Measurements from ENCODE around the gene PSMB5.

The PSMB5 gene

DNA sequence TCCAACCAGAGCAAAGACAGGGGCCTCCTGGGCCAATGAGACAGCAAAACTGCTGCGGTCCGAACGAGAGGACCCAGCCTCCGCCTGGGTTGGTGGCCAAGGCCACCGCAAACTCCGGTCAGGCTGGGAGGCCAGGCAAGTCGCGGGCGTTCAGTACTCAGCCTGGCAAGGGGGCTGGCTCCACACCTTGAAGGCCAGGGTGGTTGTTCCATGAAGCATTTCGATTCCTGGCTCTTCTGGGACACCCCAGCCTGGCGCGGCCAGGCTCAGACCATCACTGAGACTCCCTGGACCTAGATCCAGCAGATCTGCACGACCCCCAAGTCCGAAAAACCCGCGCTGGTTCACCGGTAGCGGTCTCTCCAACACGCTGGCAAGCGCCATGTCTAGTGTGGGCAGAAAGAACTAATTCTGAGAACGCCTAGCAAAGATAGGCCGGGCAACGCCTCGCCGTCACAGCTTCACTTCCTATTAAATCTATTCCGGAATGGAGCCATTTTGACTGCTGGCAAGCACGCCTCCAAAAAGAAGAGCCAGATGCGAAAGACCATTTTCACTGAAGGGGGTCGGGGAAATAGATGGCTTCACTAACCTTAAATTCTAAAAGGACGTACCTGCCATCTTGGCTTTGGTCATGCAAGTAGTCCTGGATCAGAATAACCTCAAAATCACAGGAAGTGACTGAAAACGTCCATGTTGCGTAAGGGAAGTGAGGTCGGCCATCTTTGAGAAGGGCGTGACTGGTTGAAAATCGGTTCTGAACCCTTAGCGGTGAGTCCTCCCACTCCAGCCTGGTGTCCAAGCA is at the start of gene PSMB5:
Gene PSMB5, minus strand, starts transcription at position 403 of the 805 bp plus-strand sequence. Its CDS starts 19 bp downstream, at position 384.
- peak; percentile 96 for DNase-seq (ENCODE audit: low read depth, low spot score)

DNA sequence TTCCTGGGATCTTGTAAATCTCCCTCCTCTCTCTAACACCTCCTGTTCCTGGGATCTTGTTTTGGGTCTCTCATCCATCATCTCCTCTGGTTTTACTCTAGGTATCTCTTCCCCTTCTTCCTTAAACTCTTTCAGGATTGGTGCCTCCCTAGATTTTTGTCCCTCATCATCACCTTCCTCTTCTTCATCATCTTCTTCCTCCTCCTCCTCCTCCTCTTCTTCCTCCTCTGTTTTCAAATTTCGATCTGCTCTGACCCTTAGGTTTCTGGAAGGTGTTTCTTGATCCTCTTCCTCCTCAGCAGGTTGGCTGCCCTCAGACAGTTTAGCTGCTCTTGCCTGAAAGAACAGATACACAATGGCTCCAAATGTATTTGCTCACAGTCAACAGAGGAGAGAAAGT is 45.8 kb upstream of the PSMB5 start:
- no peak for DNase-seq (ENCODE audit: low read depth, low spot score)

DNA sequence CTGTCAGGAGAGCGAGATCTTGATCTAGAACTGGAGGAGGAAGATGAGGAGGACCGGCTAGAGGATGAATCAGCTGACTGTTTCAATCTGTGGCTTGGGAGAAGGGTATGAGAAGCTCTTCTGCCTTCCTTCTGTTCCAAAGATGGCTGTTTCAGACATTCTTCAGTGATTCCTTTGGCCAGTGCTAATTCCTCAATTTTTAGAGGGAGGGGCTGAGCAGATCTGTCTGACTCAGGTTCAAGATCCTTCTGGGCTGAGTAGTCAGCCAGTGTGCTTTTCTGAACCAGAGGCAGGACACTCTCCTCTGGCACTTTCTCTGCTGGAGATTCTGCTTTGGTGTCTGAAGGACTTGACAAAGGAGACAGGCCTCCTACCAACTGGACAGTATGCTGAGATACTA is 45.0 kb upstream of the PSMB5 start:
- peak; percentile 20 for DNase-seq (ENCODE audit: low read depth, low spot score)

DNA sequence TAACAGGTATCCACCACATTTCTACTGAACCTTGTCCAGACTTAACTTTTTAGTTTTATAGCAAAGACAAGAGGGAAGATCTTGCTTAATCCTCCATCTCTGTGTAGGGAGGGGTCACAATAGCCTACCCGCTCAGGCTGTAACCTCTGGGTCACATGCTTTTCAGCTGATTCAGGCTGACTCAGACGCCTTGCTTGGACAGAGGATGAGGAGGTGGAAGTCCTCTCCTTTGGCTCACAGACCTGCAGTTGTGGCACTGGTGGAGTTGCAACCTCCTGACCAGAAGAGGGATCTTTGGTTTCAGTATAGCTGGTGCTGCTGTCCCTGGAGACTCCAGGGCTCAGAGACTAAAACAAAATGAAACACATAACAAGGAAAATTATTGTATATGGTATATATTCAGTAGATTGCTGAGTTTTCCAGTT is 44.0 kb upstream of the PSMB5 start:
- peak; percentile 74 for DNase-seq (ENCODE audit: low read depth, low spot score)

DNA sequence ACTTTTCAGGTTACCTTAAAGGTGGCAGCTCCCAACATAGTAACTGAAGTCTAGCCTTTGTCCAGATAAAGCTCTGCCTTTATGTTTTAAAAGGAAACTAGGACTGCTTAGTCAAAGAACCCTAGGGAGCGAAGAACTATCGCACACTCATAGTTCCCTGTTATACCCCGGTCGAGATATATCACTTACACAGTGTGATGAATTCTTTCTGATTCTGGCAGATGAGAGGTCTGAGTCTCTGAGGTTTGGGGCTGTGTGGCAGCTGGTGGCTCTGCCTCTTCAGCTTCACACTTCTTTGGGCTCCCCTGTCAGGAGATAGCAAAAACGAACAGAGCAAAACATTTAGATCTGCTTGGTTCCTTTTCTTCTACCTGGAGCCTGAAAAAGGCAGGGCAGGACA is 43.3 kb upstream of the PSMB5 start:
- DNase-seq (ENCODE audit: low read depth, low spot score): no peak

DNA sequence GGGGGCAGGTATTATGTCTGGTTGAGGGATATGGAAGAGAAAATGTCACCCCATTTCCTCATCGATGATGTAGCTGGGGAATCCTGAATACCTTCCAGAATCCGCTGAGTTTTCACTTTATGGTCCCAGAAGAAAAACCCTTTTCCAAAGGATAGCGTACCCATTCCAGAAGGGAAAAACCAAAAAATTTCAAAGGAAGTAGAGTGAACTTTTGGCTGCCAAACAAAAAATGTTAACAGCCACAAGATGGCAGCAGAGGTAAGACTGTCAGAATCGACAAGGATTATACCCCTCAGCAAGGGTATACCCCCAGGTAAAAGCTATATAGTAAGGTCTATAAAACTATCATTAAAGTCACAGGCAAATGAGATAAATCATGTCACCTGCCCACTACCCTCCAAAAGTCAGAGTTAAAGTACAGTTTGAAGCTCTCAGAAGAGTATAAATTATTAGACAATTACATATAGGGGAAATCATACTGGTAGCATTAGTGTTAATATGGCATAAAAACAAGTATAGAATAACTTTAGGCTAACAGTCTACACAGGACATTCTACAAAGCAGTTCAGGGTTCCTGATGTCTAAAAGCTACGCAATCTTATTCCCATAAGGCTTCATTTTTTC is 42.2 kb upstream of the PSMB5 start:
- peak; percentile 49 for DNase-seq (ENCODE audit: low read depth, low spot score)

DNA sequence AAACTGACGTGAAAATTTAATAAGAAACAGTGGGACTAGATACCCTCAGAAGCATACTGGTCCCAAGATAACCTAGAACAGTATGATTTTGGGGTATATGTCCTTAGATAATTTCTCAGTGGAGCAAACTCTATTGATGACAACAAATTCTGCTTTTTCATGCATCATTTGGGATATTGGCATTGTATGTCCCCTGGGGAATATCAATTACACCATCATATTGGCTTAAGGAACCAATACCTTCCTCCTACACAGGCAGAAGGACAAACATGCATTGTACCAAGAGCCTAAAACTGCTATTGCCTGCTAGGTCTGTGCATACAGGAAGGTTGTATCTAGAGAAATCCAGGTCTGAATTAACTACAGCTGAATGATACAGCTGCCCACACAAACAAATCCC is 40.2 kb upstream of the PSMB5 start:
- DNase-seq (ENCODE audit: low read depth, low spot score): no peak

DNA sequence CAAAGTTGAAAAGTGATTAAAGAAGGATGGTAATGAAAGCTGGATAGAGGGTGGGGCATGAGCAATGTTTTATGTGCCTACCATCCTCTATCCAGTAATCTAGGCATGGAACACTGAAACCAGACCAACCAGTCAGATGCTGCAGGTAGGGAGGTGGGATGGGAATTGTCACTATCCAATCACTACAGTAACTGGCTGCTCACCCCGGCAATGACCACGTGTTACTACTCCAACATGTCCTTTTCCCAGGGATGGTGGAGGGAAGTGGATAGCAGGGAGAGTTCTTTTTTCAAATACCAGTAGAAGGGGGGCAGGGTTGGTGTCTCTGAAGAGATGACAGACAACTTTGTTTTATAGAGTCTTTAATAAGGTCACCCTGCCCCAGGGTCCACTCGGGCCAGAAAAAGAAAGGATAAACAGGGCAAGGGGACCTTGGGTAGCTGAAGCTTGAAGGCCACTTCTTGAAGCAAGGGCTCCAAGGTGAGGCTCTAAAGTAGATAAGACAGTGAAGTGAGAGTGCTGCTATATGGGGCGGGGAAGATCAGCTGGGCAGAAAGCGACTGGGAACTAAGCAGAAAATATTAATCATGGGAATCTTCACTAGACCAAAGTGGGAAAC is 37.3 kb upstream of the PSMB5 start:
- peak; percentile 22 for DNase-seq (ENCODE audit: low read depth, low spot score)

DNA sequence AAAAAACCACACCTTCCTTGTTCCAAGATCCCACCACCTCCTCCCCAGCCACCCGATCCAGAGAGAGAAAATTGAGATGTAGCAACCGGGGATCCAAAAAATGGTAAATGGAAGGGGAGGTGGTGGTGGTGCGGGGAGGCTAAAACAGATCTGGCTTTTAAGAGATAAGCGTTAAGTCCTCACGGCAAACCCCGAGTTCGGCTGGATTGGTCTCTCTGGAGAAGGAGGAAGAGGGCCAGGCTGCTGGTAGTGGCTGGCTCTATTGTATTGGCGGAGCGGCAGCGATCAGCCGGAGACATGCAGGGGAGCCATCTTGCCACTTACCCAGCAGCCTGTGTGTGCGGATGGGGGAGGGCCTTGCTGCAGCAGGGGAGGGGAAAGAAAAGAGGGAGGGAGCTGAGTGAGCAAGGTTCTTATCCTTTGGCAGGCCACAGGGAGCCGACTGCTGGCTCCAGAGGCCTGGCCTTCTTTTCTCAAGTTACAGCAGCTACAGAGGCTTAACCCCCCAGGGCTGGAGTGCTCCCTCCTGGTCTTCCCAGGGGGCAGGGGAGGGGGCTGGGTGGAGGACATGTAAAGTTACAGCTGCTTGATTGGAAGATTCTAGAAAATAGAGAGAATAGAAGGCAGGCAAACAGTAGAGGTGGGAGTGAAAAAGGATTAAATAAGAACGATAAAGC is 36.7 kb upstream of the PSMB5 start:
- peak; percentile 95 for DNase-seq (ENCODE audit: low read depth, low spot score)

DNA sequence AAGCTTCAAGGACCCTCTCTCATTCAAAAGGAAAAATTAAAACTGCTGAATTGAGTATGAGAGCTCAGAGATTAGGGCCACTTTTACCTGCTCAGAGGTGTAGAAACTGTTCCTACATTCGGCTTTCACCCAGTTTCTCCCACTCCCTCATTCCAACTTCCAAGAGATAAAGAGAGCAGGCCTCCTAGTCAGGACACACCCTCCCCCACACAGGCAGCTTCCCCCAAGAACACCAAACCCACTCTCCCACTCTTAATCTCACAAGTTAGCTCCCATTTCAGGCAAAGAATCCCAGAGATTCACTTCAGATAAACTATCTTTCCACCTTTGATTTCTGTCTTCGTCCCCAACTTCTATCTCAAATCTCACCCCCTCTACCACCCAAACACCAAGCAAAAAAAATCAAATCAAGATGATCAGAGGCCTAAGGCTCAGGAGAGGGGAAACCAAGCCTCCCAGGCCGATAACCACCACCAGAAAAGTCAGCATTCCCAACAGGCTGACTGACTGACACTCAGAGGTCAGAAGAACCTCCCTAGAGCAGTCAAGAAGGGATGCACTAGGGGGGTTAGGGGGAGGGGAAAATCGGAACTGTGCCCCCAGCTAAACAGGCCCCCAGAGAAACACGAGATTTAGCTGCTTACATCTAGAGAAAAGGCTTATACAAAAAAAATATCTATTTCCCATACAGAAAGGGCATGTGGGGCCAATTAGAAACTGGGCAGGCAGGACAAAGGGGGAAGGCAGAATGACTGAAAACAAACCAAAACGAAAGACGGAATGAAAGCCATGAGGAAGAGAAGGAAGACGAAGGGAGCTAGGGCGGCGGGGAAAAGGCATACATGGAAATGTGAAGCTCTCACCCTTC is 35.8 kb upstream of the PSMB5 start:
- DNase-seq (ENCODE audit: low read depth, low spot score): peak; percentile 21

DNA sequence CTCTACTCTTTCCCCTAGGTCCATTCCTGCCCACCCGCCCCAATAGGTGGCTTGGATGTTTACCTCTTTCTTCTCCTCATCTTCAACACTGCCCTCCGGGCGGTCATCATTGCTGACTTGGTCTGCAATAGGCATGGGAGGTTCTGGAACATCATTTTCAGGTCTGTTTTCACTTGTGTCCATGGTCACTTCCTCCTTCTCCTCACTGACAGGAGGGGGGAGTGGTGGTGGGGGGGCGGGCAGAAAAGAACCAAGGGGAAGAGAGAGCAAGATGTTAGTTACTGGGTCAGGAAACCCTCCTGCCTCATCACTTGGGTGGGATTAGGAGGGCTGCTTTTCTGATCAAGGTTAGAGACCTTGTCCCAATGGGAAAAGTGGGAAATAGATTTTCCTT is 34.7 kb upstream of the PSMB5 start:
- DNase-seq (ENCODE audit: low read depth, low spot score): no peak

DNA sequence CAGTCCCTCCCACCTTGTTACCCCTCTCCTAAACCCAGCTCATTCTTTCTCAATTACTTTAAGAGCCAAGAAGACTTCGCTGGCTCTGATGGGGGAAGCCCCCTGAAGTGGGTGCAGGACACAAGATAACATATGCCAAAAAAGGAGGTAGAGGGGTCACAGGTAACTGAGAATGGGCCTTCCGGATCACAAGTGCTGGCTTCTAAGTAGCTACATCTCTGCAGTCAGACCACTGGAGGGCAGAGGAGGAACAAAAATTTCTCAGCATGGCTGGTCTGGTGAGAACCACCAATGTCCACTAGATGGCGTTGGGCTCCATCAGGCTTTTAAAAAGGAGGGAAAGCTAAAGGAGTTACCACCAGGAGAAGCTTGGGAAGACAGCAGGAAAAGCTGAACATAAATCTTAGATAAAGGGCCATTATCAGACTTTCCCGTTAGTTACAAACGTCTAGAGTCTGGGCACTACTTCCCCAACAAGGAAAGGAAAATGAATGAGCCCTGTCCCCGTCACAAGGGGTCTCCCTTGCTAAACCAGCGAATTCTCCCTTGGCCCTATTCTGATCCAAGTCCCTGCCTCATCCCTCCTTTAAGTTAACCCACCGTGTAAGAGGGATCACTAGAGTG is 34.2 kb upstream of the PSMB5 start:
- DNase-seq (ENCODE audit: low read depth, low spot score): peak; percentile 94

DNA sequence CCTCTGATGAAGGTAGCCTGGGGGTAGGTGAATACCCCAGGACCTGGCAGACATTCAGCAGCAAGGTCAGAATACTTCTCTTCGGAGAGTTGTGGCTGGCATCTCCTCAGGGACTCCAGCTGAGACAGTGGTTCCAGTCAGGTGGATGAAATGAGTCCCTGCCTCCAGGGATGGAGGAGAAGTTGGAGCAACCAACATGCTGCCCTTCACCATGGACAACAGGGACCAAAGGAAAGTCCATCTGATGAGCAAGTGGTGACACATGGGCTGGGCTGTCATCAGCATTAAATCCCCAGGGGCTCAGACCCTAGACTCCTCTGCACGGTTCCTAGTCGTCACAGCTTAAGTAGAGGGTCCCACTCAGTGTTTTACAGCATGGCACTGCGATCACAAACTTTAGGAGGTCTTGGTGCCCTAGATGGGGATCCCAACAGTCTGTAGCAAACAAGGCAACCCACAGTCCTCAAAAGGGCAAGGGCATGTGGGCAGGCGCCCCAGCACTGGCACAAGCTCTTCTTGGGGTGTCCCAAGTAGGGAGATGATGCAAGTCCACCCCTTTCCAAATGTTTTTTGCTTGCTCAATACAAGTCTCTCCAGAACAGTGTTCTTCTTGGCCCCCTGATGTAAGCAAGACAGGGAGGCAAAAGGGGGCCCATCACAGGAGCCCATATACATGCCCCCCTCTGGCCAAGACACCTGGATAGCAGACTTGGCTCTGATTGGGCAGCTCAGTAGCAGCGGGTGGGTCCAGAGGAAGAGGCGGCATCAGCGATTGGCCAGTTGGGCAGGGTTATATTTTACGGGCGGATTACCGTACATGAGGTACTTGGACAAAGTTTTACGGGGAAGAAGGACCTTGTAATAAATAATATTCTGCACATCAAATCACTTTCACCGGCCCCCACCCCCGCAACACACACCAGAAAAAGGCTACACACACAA is 33.4 kb upstream of the PSMB5 start:
- no peak for DNase-seq (ENCODE audit: low read depth, low spot score)

DNA sequence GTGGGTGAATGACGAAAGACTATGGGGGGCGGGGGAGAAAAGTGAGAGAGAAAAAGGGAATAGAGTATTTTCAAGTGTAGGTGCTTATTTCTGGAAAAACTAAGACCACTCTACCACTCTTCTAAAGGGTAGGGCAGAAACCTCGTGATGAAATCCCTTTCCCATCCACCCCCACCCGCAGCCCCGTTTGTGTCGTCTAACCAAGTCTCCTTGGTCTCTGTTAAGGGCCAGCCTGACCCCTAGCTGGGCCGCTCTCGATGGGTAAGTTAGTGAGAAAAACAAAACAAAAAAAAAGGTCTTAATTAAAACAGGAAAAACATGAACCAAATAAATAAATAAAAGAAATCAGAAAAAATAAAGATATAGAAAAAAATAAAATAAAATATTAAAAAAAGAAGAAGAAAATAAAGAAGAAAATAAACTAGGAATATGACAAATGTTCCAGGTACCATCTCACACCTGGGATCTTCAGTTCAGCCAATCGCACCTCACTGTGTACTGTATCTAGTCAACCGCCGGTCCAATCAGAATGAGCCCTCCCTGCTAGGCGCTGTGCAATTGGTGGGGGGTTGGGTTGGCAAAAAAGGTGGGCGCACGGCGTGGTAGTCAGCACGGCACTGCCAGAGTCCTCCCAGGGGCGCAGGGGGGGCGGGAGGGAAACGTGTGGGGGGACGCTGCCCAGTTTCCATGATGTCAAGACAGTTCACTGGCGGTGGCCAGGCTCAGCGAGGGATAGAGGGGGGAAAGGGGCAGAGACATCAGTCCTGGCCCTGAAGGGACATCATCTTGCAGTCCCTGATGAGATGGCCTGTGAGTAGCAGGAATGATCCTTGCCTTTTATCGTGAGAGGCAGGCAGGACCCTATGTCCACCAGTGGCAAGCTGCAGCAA is 32.4 kb upstream of the PSMB5 start:
- DNase-seq (ENCODE audit: low read depth, low spot score): no peak

DNA sequence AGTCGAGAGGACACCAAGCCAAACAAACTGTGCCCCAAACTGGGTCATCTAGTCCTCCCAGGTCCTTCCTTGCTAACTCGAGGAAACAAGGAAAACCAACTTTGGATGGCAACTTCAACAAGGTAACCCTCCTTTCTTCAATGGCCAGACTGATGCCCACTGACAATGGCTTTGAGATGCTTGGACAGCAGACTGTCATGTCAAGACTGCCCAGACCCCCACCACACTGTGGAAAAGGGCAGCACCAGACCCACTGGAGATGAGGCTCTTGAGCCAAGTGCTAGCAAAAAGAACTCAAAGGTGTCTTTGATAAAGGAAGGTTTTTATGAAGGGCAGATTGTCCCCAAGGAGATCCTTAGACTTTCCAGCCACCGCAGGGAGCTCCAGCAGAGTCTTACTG is 31.7 kb upstream of the PSMB5 start:
- no peak for DNase-seq (ENCODE audit: low read depth, low spot score)

DNA sequence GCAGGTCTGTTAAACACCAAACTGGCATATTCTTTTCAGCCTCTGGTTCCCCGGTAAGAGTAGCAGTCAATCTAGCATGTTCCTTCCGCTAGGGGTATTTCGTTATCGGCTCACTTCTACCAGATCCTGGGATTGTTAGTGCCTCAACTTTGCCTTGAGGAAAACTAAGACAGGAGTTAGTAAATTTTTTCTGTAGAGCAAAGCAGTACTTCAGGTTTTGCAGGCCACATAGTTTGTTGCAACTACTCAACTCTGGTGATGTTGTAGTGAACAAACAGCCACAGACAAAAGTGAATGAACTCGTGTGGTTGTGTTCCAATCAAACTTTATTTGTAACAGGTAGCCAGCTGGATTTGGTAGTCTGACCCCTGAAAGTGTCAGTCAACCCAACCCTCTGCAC is 28.9 kb upstream of the PSMB5 start:
- peak; percentile 0 for DNase-seq (ENCODE audit: low read depth, low spot score)

DNA sequence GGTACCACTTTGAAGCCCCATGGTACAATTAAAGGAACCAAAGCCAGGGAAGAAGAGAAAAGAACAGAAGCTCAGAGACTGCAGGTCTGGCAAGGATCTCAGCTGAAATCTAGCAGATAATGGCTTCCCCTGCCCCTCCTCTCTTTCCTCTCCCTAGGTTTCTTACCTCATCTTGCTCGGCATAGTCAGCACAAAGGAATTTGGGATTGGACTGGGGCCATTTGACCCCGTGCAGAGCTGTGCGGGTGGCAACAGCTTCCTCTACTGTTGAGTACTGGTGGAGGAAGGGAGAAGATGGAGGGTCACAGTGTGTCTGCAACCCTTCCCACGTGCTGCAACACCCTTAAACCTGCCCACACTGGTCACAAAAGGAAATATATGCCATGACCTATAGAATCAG is 27.3 kb upstream of the PSMB5 start:
- DNase-seq (ENCODE audit: low read depth, low spot score): peak; percentile 97

DNA sequence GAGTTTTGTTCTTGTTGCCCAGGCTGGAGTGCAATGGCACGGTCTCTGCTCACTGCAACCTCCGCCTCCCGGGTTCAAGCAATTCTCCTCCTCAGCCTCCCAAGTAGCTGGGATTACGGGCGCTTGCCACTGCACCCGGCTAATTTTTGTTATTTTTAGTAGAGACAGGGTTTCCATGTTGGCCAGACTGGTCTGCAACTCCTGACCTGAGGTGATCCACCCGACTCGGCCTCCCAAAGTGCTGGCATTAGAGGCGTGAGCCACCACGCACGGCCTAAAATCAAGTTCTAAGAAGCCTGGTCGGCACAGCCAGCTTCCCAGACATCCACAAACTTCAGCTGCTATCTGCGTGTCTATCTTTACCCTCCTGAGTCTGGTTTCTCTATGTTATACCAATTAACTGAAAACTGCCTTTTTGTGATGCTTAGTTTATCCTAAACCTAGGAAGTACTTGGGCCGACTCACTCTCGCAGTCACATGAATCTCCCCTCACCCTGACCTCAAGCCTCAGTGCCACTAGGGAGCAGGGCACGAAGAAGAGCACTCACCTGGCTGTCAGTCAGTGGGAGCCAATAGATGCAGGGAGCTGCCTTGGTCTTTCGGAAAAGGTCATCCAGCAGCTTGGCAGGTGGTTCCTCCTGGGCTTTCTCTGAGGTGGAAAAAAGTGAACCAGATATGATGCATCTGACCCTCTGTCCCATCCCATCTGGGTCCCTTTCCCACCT is 26.0 kb upstream of the PSMB5 start:
- DNase-seq (ENCODE audit: low read depth, low spot score): no peak
